Neutrophil (primary cell): Measurements from ENCODE around the gene ZNF778.

ENCODE experiments used
- H3K27ac ChIP-seq: fragments of 200-600 bp; sonication (generic); 2 replicates; pipeline ENCODE4 v1.5.1; 2016; ENCODE audit warnings: mild to moderate bottlenecking, moderate library complexity
- H3K27me3 ChIP-seq: fragments of 200-600 bp; sonication (generic); 2 replicates; pipeline ENCODE4 v1.6.0; 2016; ENCODE audit warnings: mild to moderate bottlenecking
- H3K36me3 ChIP-seq: fragments of 200-600 bp; sonication (generic); 2 replicates; pipeline ENCODE4 v1.5.1; 2017
- H3K4me1 ChIP-seq, 2 experiments: fragments of 200-600 bp in 1 of 2; sonication (generic) in 1 of 2; 1 replicate in 1 of 2; 2 replicates in 1 of 2; pipeline versions ENCODE4 v1.5.1 to v1.6.1; 2013 to 2016; ENCODE audit warnings: low read depth in 1 of 2, low read length in 1 of 2, mild to moderate bottlenecking in 1 of 2, moderate library complexity in 1 of 2; ENCODE audit not compliant: control insufficient read depth in 1 of 2, insufficient read depth in 1 of 2
- H3K4me3 ChIP-seq, 2 experiments: fragments of 200-600 bp in 1 of 2; sonication (generic) in 1 of 2; 1 replicate in 1 of 2; 2 replicates in 1 of 2; pipeline ENCODE4 v1.5.1; 2013 to 2016; ENCODE audit warnings: low read depth in 1 of 2, low read length in 1 of 2, mild to moderate bottlenecking in 1 of 2, moderate library complexity in 1 of 2
- H3K9me3 ChIP-seq: fragments of 200-600 bp; sonication (generic); 2 replicates; pipeline ENCODE4 v1.5.1; 2016
- TF ChIP-seq, protein P1 (sequence below): fragments of 200-600 bp; sonication (generic); IDR thresholded peaks from 2 replicates; pipeline ENCODE4 v1.5.1; 2016; ENCODE audit warnings: antibody characterized with exemption

Gene ZNF778

DNA sequence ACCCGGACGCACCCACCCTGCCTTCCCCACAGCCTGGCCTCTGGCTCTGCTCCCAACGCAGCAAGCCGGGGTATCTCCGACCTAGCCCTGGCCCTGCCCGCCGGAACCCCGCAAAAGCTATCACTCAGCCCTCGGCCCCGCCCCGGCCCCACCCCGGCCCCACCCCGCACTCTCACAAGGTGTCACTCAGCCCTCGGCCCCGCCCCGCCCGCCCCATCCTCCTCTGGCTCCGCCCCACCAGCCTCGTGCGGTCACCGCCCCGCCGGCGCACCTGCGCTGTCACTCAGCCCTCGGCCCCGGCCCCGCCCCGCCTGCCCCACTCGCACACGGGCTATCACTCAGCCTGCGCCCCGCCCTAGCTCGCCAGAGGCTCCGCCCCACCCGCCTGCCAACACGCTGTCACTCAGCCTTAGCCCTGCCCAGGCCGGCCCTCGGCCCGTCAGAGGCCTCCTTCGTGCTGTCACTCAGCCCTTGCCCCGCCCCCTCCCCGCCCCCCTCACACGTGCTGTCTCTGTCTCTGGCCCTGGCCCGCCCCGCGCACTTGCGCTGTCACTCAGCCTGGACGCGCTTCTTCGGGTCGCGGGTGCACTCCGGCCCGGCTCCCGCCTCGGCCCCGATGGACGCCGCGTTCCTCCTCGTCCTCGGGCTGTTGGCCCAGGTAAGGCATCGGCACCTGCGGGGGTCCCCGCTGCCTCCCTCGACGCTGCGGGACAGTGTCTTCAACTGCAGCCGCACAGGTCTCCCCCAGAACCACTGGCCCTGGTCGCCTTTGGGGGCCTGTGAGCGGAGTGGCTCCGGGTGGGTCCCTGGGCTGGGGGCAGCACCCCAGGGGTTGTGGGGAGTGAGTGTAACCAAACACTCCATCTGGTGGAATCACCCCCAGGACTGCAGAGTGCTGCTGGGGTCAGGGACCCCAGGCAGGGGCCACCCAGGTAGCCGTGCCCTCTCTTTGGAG lies 46.0 kb upstream of the ZNF778 start, which contains the start of gene CDH15:
CDH15 (plus strand) TSS at position 533 of the 955 bp plus-strand sequence; CDS start at position 617, 84 bp downstream.
- H3K4me3 ChIP-seq, result peak within 1 kb of the TSS; percentile 41 to 48
- TF ChIP-seq, protein P1, sequence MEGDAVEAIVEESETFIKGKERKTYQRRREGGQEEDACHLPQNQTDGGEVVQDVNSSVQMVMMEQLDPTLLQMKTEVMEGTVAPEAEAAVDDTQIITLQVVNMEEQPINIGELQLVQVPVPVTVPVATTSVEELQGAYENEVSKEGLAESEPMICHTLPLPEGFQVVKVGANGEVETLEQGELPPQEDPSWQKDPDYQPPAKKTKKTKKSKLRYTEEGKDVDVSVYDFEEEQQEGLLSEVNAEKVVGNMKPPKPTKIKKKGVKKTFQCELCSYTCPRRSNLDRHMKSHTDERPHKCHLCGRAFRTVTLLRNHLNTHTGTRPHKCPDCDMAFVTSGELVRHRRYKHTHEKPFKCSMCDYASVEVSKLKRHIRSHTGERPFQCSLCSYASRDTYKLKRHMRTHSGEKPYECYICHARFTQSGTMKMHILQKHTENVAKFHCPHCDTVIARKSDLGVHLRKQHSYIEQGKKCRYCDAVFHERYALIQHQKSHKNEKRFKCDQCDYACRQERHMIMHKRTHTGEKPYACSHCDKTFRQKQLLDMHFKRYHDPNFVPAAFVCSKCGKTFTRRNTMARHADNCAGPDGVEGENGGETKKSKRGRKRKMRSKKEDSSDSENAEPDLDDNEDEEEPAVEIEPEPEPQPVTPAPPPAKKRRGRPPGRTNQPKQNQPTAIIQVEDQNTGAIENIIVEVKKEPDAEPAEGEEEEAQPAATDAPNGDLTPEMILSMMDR, result no peak
- H3K4me1 ChIP-seq, result peaks cover 9 to 23% of the 10 kb centered on the region in 2 experiments
- no peaks in the 10 kb centered on the region for H3K9me3 ChIP-seq
- H3K27ac ChIP-seq, result peak within 1 kb of the TSS; percentile 33
- no peaks in the 10 kb centered on the region for H3K36me3 ChIP-seq
- peaks cover 74% of the 10 kb centered on the region for H3K27me3 ChIP-seq

DNA sequence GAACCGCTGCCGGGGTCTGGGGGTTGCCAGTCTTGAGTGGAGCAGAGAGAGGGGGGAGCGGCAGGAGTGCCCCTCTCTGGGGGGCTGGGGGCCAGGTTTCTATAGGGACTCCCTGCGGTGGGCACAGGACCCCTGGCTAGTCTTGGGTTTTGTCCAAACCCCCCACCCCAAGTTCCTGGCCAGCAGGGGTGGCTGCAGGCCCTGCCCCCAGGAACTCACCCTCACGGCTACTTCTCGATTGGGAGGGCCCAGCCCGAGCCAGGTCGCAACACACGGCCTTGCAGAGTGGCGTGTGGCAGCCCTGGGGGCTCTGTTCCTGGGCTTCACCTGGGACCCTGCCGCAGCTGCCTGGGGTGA lies 45.4 kb upstream of the ZNF778 start:
- Histone ChIP-seq H3K4me1 (peaks cover 8 to 22% of the 10 kb centered on the region in 2 experiments), H3K27ac (no peak overlapping the region), H3K9me3 (no peaks in the 10 kb centered on the region), H3K4me3 (no peak overlapping the region), H3K27me3 (peaks cover 74% of the 10 kb centered on the region), H3K36me3 (no peaks in the 10 kb centered on the region)
- TF ChIP-seq, protein P1, result no peak

DNA sequence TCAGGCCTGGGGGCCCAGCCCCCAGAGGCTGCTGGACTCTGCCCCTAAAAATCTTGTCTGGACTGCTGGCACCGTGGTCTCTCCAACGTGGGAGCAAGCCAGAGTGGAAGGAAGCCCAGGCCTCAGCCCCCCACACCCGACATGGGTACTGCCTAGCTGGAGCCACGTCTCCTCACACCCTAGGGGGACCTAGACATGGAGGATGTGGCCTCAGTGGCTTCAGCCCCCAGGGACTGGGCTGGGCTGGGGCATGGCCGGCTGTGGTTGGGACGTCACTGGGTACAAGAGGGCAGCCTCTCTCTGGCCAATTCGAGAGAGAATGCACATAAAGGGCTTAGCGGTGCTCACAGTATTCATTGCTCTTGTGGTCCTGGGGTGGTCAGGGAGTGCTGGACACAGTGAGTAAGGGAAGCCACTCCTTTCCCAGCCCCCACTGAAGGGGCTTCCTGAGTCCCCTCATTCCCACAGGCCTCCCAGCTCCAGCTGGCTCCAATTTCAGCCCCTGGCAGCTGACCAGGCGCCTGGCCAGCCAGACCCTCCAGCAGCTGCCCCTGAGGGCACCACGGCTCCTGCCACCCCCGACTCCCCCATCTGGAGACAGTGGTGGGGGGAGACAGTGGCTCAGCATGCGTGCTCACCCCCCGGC lies 44.9 kb upstream of the ZNF778 start:
- Histone ChIP-seq H3K27me3 (peaks cover 74% of the 10 kb centered on the region), H3K4me3 (no peak overlapping the region), H3K27ac (no peak overlapping the region), H3K4me1 (peaks cover 6 to 17% of the 10 kb centered on the region in 2 experiments), H3K9me3 (no peaks in the 10 kb centered on the region), H3K36me3 (no peaks in the 10 kb centered on the region)
- TF ChIP-seq, protein P1, result no peak

DNA sequence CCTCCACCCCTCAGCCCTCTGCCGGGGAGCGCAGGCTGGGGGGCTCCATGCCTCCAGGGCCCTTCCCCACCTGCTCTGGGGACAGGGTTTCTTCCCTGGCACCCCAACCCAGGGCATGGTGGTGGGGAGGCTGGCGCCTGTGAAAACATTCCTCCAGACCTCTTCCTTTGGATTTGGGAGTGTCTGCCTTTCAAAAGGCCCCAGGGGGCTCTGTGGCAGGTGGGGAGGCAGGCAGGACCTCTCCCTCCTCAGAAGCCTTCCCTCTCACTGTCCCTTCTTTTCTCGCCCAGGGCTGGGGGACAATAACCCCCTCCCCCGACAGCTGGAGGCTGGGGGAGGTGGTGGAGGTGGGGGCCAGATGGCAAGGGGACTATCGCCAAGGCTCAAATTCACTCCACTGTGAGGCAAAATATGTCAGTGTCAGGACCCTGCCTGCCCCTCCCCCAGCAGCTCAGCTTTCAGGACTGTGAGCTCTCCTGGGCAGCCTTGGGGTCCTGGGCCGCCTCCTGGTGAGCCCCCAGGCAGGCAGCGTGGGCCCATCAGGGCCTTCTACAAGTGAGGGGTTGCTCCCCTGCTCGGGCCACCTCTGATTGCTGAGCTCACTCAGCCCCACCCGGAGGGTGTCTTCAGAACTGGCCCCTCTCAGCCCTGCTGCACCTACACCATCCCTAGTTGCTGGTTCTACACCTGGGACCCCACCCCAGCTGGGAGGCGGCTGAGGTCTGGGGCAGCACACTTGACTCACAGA lies 44.2 kb upstream of the ZNF778 start:
- Histone ChIP-seq H3K4me1 (peaks cover 6 to 15% of the 10 kb centered on the region in 2 experiments), H3K27me3 (peaks cover 74% of the 10 kb centered on the region), H3K9me3 (no peaks in the 10 kb centered on the region), H3K27ac (no peak overlapping the region), H3K4me3 (no peak overlapping the region), H3K36me3 (no peaks in the 10 kb centered on the region)
- TF ChIP-seq, protein P1, result no peak

DNA sequence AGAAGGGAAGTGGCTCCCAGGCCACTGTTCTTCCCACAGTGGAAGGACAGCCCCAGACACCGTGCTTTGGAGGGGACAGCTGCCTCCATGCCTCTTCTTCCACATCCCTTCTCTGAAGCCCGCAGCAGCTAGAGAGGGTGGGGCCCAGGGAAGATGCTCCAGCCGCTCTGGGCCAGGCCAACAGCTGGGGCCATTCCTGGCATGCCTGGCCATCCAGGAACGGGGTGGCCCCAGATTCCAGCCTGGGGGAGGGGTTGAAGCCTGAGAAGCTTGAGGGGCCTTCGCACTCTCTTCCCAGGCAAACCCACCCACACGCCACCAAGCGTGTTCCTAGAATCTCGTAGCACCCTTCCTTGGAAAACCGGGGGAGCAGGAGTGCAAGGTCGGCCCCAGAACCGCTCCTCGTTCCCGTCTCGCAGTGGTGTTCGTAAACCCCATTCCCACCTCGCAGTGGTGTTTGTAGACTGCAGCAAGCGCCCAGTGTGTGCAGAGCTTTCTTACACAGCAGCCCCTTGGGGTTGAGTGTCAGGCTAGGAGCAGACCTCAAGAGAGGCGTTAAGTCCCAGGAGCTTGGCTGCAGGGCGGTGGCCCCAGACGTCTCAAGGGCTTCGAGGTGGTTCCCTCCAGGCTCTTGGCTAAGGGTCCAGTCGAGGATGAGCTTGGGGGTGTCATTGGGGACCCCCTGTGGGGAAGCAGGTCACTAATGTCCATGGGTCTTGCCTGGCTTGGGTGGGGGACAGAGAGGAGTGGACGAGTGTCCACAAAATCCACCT lies 43.3 kb upstream of the ZNF778 start:
- Histone ChIP-seq H3K36me3 (no peaks in the 10 kb centered on the region), H3K27ac (no peak overlapping the region), H3K27me3 (peaks cover 66% of the 10 kb centered on the region), H3K4me3 (no peak overlapping the region), H3K4me1 (peaks cover 6 to 15% of the 10 kb centered on the region in 2 experiments), H3K9me3 (no peaks in the 10 kb centered on the region)
- TF ChIP-seq, protein P1, result no peak
